Measurements from ENCODE around the gene DUOX2. TPM values are rescaled to one million over a fixed set of nuclear protein-coding genes. Genes with fewer than 3 reads are reported as not detected.
"Not testable (repeated sequence)": the region's sequence is repeated elsewhere in the genome, so short reads cannot be mapped to it uniquely, and the experiment has no call there.

DUOX2 gene
- total and polyA plus RNA-seq, 2 of the 8 experiments (the other 6 are each of a cell fraction or from before 2014, with no cell fraction given), result 0.08 TPM; not detected in 1

DNA sequence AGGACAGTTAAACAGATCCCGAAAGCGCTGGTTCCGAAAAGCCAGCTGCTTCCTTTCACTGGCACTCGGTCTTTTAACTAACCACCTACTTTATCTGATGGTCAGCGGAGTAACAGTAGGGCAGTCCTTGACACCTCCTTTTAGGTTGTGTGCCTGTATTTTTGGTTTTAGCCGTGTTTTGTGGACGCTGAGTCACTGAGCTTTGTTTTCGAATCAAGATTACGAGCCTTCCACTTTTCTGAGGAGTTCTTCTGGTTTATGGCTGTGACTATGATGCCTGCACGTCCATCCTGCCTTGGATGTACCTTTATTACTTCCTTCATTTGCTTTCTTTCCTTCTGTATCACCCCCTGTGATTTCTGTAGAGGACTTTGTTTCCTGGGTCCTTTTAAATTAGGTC lies 31.6 kb downstream of the DUOX2 start:
- H2BK5ac ChIP-seq (ENCODE audit: low read depth, low read length); H3K18ac ChIP-seq (ENCODE audit: extremely low read depth, low read length); H3K56ac ChIP-seq (replicated peaks; ENCODE audit: insufficient read length, low read depth, low read length); H2BK12ac ChIP-seq (ENCODE audit: low read depth, low read length); H3K27me3 ChIP-seq (replicated peaks in 1 of 4; ENCODE audit: control insufficient read depth in 3 of 4, extremely low read depth in 1 of 4, insufficient read depth in 3 of 4, low read length in 3 of 4); H3K79me1 ChIP-seq (ENCODE audit: low read depth, low read length); H3K4me1 ChIP-seq (replicated peaks in 1 of 4; ENCODE audit: control insufficient read depth in 3 of 4, insufficient read depth in 4 of 4, low read length in 3 of 4); H3K23me2 ChIP-seq (ENCODE audit: low read depth, low read length); H4K5ac ChIP-seq (ENCODE audit: insufficient read length, low read depth, low read length); H2BK120ac ChIP-seq (replicated peaks; ENCODE audit: low read depth, low read length); H4K91ac ChIP-seq (replicated peaks; ENCODE audit: insufficient read length, low read length); H3K27ac ChIP-seq (ENCODE audit: low read depth, low read length); H3K4ac ChIP-seq (replicated peaks; ENCODE audit: insufficient read length, low read depth, low read length); POLR2A ChIA-PET (ENCODE audit: partially characterized antibody); H2BK20ac ChIP-seq (ENCODE audit: low read length); H3K9ac ChIP-seq (replicated peaks in 1 of 4; ENCODE audit: extremely low read depth in 1 of 4, low read depth in 3 of 4, low read length in 3 of 4); H3K79me2 ChIP-seq (ENCODE audit: control insufficient read depth in 1 of 2, insufficient read depth in 2 of 2, low read length in 2 of 2); H3K14ac ChIP-seq (ENCODE audit: insufficient read length); H4K8ac ChIP-seq (ENCODE audit: extremely low read depth, insufficient read depth, low read length); H3K23ac ChIP-seq (ENCODE audit: insufficient read length); H2BK15ac ChIP-seq (ENCODE audit: low read length); DNase-seq (ENCODE audit: low read depth in 1 of 2, low spot score in 2 of 2); H3K36me3 ChIP-seq (ENCODE audit: control insufficient read depth in 2 of 4, insufficient read depth in 4 of 4, low read length in 3 of 4); H3K4me3 ChIP-seq (ENCODE audit: extremely low read depth in 1 of 4, insufficient read depth in 2 of 4, low read depth in 3 of 4, low read length in 4 of 4); H4K20me1 ChIP-seq (replicated peaks in 1 of 2; ENCODE audit: control insufficient read depth in 1 of 2, insufficient read depth in 2 of 2, low read length in 2 of 2); H3K9me3 ChIP-seq (ENCODE audit: insufficient read depth in 2 of 2, low read depth in 1 of 2, low read length in 1 of 2); FAIRE-seq; H2AK5ac ChIP-seq (ENCODE audit: low read depth, low read length); H2AFZ ChIP-seq (ENCODE audit: low read length); H3K4me2 ChIP-seq (ENCODE audit: insufficient read depth in 1 of 2, low read depth in 2 of 2, low read length in 2 of 2): not testable (repeated sequence)
- 81% methylated on average over 8 of the region's 10 CpGs; no CpG with 5 or more reads in 1 of the 2 experiments for WGBS, 2 experiments (ENCODE audit: extremely low coverage in 1 of 2, insufficient coverage in 1 of 2, insufficient read length in 1 of 2, insufficient replicate concordance in 2 of 2, low coverage in 1 of 2, low lambda C conversion rate in 2 of 2, missing lambda C conversion rate in 1 of 2)
- CTCF ChIA-PET (ENCODE audit: partially characterized antibody), result interaction anchor here (1.0 kb wide), 1 partner anchor 46 kb away, joined by 3 read pairs; no protein-coding TSS in a partner anchor

DNA sequence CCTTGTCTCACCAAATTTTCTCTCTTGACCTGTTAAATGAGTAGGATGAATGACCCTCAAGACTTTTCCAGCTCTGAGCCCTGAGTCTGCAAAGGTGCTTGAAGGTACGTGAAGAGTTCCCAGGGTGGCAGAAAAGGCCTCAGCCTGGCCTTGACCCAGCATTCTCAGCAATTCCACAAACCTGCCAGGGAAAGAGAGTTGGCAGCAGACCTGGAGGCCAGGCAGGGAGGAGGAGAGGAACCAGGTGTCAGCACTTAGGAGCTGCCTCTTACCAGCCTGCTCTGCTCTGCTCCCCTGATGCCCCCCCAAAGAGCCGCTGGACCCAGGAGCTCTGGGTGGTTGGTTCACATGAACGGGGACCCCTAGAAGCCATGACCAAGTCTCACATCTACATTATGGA lies 33.4 kb downstream of the DUOX2 start:
- POLR2A ChIA-PET (ENCODE audit: partially characterized antibody); H3K27ac ChIP-seq (ENCODE audit: low read depth, low read length); H3K14ac ChIP-seq (ENCODE audit: insufficient read length); H4K8ac ChIP-seq (ENCODE audit: extremely low read depth, insufficient read depth, low read length); H4K91ac ChIP-seq (replicated peaks; ENCODE audit: insufficient read length, low read length); H3K27me3 ChIP-seq (replicated peaks in 1 of 4; ENCODE audit: control insufficient read depth in 3 of 4, extremely low read depth in 1 of 4, insufficient read depth in 3 of 4, low read length in 3 of 4); H3K79me2 ChIP-seq (ENCODE audit: control insufficient read depth in 1 of 2, insufficient read depth in 2 of 2, low read length in 2 of 2); H2AFZ ChIP-seq (ENCODE audit: low read length); H3K23ac ChIP-seq (ENCODE audit: insufficient read length); DNase-seq (ENCODE audit: low read depth in 1 of 2, low spot score in 2 of 2); H3K18ac ChIP-seq (ENCODE audit: extremely low read depth, low read length); H3K23me2 ChIP-seq (ENCODE audit: low read depth, low read length); H3K79me1 ChIP-seq (ENCODE audit: low read depth, low read length); H2BK120ac ChIP-seq (replicated peaks; ENCODE audit: low read depth, low read length); H2BK5ac ChIP-seq (ENCODE audit: low read depth, low read length); H2BK12ac ChIP-seq (ENCODE audit: low read depth, low read length); H4K20me1 ChIP-seq (replicated peaks in 1 of 2; ENCODE audit: control insufficient read depth in 1 of 2, insufficient read depth in 2 of 2, low read length in 2 of 2); H2BK20ac ChIP-seq (ENCODE audit: low read length); H3K9me3 ChIP-seq (ENCODE audit: insufficient read depth in 2 of 2, low read depth in 1 of 2, low read length in 1 of 2); H3K4ac ChIP-seq (replicated peaks; ENCODE audit: insufficient read length, low read depth, low read length); H3K9ac ChIP-seq (replicated peaks in 1 of 4; ENCODE audit: extremely low read depth in 1 of 4, low read depth in 3 of 4, low read length in 3 of 4); H3K56ac ChIP-seq (replicated peaks; ENCODE audit: insufficient read length, low read depth, low read length); FAIRE-seq; H3K4me3 ChIP-seq (ENCODE audit: extremely low read depth in 1 of 4, insufficient read depth in 2 of 4, low read depth in 3 of 4, low read length in 4 of 4); H3K4me2 ChIP-seq (ENCODE audit: insufficient read depth in 1 of 2, low read depth in 2 of 2, low read length in 2 of 2); H4K5ac ChIP-seq (ENCODE audit: insufficient read length, low read depth, low read length); H2BK15ac ChIP-seq (ENCODE audit: low read length); H2AK5ac ChIP-seq (ENCODE audit: low read depth, low read length); H3K36me3 ChIP-seq (ENCODE audit: control insufficient read depth in 2 of 4, insufficient read depth in 4 of 4, low read length in 3 of 4); H3K4me1 ChIP-seq (replicated peaks in 1 of 4; ENCODE audit: control insufficient read depth in 3 of 4, insufficient read depth in 4 of 4, low read length in 3 of 4): not testable (repeated sequence)
- WGBS, 2 experiments (ENCODE audit: extremely low coverage in 1 of 2, insufficient coverage in 1 of 2, insufficient read length in 1 of 2, insufficient replicate concordance in 2 of 2, low coverage in 1 of 2, low lambda C conversion rate in 2 of 2, missing lambda C conversion rate in 1 of 2), result 88% methylated on average over 2 of the region's 3 CpGs; no CpG with 5 or more reads in 1 of the 2 experiments
- CTCF ChIA-PET (ENCODE audit: partially characterized antibody), result interaction anchor here (2.7 kb wide), 1 partner anchor 9 kb away, joined by 7 read pairs; no protein-coding TSS in a partner anchor
